ES-I3 (cell line): ENCODE results near the gene SFXN3.

Experiments used
- H3K36me3 ChIP-seq: 2 replicates; pipeline ENCODE4 v1.6.1; 2013; ENCODE audit warnings: mild to moderate bottlenecking, low read length, control low read depth, moderate library complexity; ENCODE audit not compliant: insufficient read depth
- H3K4me1 ChIP-seq: 2 replicates; pipeline ENCODE4 v1.6.1; 2013; ENCODE audit warnings: mild to moderate bottlenecking, control low read depth, low read length; ENCODE audit not compliant: insufficient read depth
- H3K9ac ChIP-seq: 2 replicates; pipeline ENCODE4 v1.6.1; 2013; ENCODE audit warnings: low read depth, mild to moderate bottlenecking, low read length, moderate library complexity
- H3K9me3 ChIP-seq: 2 replicates; pipeline ENCODE4 v1.6.1; 2013; ENCODE audit warnings: mild to moderate bottlenecking, low read length, moderate library complexity; ENCODE audit not compliant: control insufficient read depth, insufficient read depth

The SFXN3 gene

GRCh38 chr10:101044117-101044516 is 13.1 kb downstream of the SFXN3 start:
- Histone ChIP-seq H3K36me3 (no peaks in the 10 kb centered on the region), H3K9me3 (no peaks in the 10 kb centered on the region), H3K4me1 (peaks cover 7% of the 10 kb centered on the region; the same call in 1 of the 2 replicates), H3K9ac (no peak overlapping the region)

- Histone ChIP-seq H3K9me3 (no peaks in the 10 kb centered on the region), H3K36me3 (no peaks in the 10 kb centered on the region), H3K9ac (no peak overlapping the region; the same call in 1 of the 2 replicates), H3K4me1 (peaks cover 13% of the 10 kb centered on the region)
Measured at GRCh38 chr10:101046332-101047238, 15.6 kb downstream of the SFXN3 start.

GRCh38 chr10:101047268-101047667 is 16.2 kb downstream of the SFXN3 start:
- Histone ChIP-seq H3K36me3 (no peaks in the 10 kb centered on the region), H3K4me1 (peaks cover 12% of the 10 kb centered on the region), H3K9me3 (no peaks in the 10 kb centered on the region), H3K9ac (no peak overlapping the region; the same call in 1 of the 2 replicates)

GRCh38 chr10:101047961-101048892 is 17.2 kb downstream of the SFXN3 start:
- Histone ChIP-seq H3K36me3 (no peaks in the 10 kb centered on the region), H3K9me3 (no peaks in the 10 kb centered on the region), H3K4me1 (peaks cover 9% of the 10 kb centered on the region), H3K9ac (peak overlapping the region; percentile 25; the same call in 1 of the 2 replicates)

GRCh38 chr10:101050208-101051069 is 19.4 kb downstream of the SFXN3 start:
- peak overlapping the region; percentile 37 for H3K9ac ChIP-seq
- no peaks in the 10 kb centered on the region for H3K36me3 ChIP-seq
- H3K4me1 ChIP-seq, result peaks cover 6% of the 10 kb centered on the region

GRCh38 chr10:101052285-101052684 is 21.3 kb downstream of the SFXN3 start:
- Histone ChIP-seq H3K9me3 (no peaks in the 10 kb centered on the region), H3K36me3 (no peaks in the 10 kb centered on the region), H3K9ac (no peak overlapping the region), H3K4me1 (peaks cover 6% of the 10 kb centered on the region)

More at GRCh38 chr10:101050208-101051069, 19.4 kb downstream of the SFXN3 start:
- no peaks in the 10 kb centered on the region for H3K9me3 ChIP-seq

GRCh38 chr10:101053516-101053915 is 22.5 kb downstream of the SFXN3 start:
- H3K9ac ChIP-seq, result no peak overlapping the region

GRCh38 chr10:101054351-101054750 is 23.3 kb downstream of the SFXN3 start:
- Histone ChIP-seq H3K36me3 (no peaks in the 10 kb centered on the region), H3K9ac (no peak overlapping the region), H3K4me1 (peaks cover 6% of the 10 kb centered on the region), H3K9me3 (no peaks in the 10 kb centered on the region)

More at GRCh38 chr10:101053516-101053915, 22.5 kb downstream of the SFXN3 start:
- H3K4me1 ChIP-seq, result peaks cover 6% of the 10 kb centered on the region
- no peaks in the 10 kb centered on the region for H3K36me3 ChIP-seq
- no peaks in the 10 kb centered on the region for H3K9me3 ChIP-seq

- Histone ChIP-seq H3K9me3 (no peaks in the 10 kb centered on the region), H3K9ac (no peak overlapping the region), H3K4me1 (peaks cover 11% of the 10 kb centered on the region), H3K36me3 (no peaks in the 10 kb centered on the region)
Measured at GRCh38 chr10:101054876-101055275, 23.8 kb downstream of the SFXN3 start.

GRCh38 chr10:101055411-101055810 is 24.4 kb downstream of the SFXN3 start:
- H3K4me1 ChIP-seq, result peaks cover 11% of the 10 kb centered on the region

GRCh38 chr10:101056365-101057151 is 25.5 kb downstream of the SFXN3 start:
- no peaks in the 10 kb centered on the region for H3K9me3 ChIP-seq

More at GRCh38 chr10:101055411-101055810, 24.4 kb downstream of the SFXN3 start:
- Histone ChIP-seq H3K36me3 (no peaks in the 10 kb centered on the region), H3K9ac (no peak overlapping the region), H3K9me3 (no peaks in the 10 kb centered on the region)

GRCh38 chr10:101060036-101060950 is 29.3 kb downstream of the SFXN3 start:
- H3K36me3 ChIP-seq, result no peaks in the 10 kb centered on the region
- H3K9ac ChIP-seq, result peak overlapping the region; percentile 99

More at GRCh38 chr10:101056365-101057151, 25.5 kb downstream of the SFXN3 start:
- H3K4me1 ChIP-seq, result peaks cover 5% of the 10 kb centered on the region; the same call in 1 of the 2 replicates
- H3K9ac ChIP-seq, result no peak overlapping the region
- H3K36me3 ChIP-seq, result no peaks in the 10 kb centered on the region

More at GRCh38 chr10:101060036-101060950, 29.3 kb downstream of the SFXN3 start:
- no peaks in the 10 kb centered on the region for H3K9me3 ChIP-seq
- H3K4me1 ChIP-seq, result peaks cover 13% of the 10 kb centered on the region
